ENCODE data around the gene POLR3E.
A peak's percentile ranks its signal among the peaks of the same experiment; 100 is the strongest.

The POLR3E gene

GRCh38 chr16:22373662-22374310 lies 76.6 kb downstream of the POLR3E start:
- FAIRE-seq (no peak), DNase-seq (ENCODE audit: insufficient read length) (peak; percentile 29)
- no peak for TF ChIP-seq TAF1 (IDR thresholded peaks at IDR 0.05; ENCODE audit: borderline replicate concordance, low read depth, low read length)
- TF ChIP-seq POLR2AphosphoS5 (IDR thresholded peaks at IDR 0.05; ENCODE audit: low read depth, low read length): no peak

GRCh38 chr16:22374311-22375116 lies 77.3 kb downstream of the POLR3E start, which contains the start of gene CDR2:
Gene CDR2, minus strand, starts transcription at chr16:22374619. Its CDS starts 310 bp downstream, at chr16:22374309.
- DNase-seq (ENCODE audit: insufficient read length) (peak; percentile 95), FAIRE-seq (peak; percentile 89)
- peak; percentile 61; the same call in 1 of the 2 replicates for TF ChIP-seq TAF1 (IDR thresholded peaks at IDR 0.05; ENCODE audit: borderline replicate concordance, low read depth, low read length)
- TF ChIP-seq POLR2A (IDR thresholded peaks at IDR 0.05; ENCODE audit: low read depth, low read length): peak; percentile 89
- TF ChIP-seq POLR2AphosphoS5 (IDR thresholded peaks at IDR 0.05; ENCODE audit: low read depth, low read length): peak; percentile 77; the same call in 1 of the 2 replicates

- no peak for FAIRE-seq
- no peak for DNase-seq (ENCODE audit: insufficient read length)
- no peak for TF ChIP-seq POLR2AphosphoS5 (IDR thresholded peaks at IDR 0.05; ENCODE audit: low read depth, low read length)
- no peak for TF ChIP-seq TAF1 (IDR thresholded peaks at IDR 0.05; ENCODE audit: borderline replicate concordance, low read depth, low read length)
- no peak for TF ChIP-seq POLR2A (IDR thresholded peaks at IDR 0.05; ENCODE audit: low read depth, low read length)
Observed at GRCh38 chr16:22375117-22375962, 78.1 kb downstream of the POLR3E start.

- FAIRE-seq (no peak), DNase-seq (ENCODE audit: insufficient read length) (no peak)
- TF ChIP-seq TAF1 (IDR thresholded peaks at IDR 0.05; ENCODE audit: borderline replicate concordance, low read depth, low read length): no peak
- TF ChIP-seq POLR2AphosphoS5 (IDR thresholded peaks at IDR 0.05; ENCODE audit: low read depth, low read length): no peak
- no peak for TF ChIP-seq POLR2A (IDR thresholded peaks at IDR 0.05; ENCODE audit: low read depth, low read length)
Observed at GRCh38 chr16:22375963-22376640, 78.9 kb downstream of the POLR3E start.

- DNase-seq (ENCODE audit: insufficient read length) (no peak), FAIRE-seq (no peak)
- TF ChIP-seq POLR2A (IDR thresholded peaks at IDR 0.05; ENCODE audit: low read depth, low read length): no peak
- TF ChIP-seq TAF1 (IDR thresholded peaks at IDR 0.05; ENCODE audit: borderline replicate concordance, low read depth, low read length): no peak
- TF ChIP-seq POLR2AphosphoS5 (IDR thresholded peaks at IDR 0.05; ENCODE audit: low read depth, low read length): no peak
Observed at GRCh38 chr16:22379656-22380055, 82.4 kb downstream of the POLR3E start.

GRCh38 chr16:22380529-22380928 lies 83.3 kb downstream of the POLR3E start:
- TF ChIP-seq TAF1 (IDR thresholded peaks at IDR 0.05; ENCODE audit: borderline replicate concordance, low read depth, low read length) (no peak), POLR2AphosphoS5 (IDR thresholded peaks at IDR 0.05; ENCODE audit: low read depth, low read length) (no peak), POLR2A (IDR thresholded peaks at IDR 0.05; ENCODE audit: low read depth, low read length) (no peak)
- FAIRE-seq (no peak), DNase-seq (ENCODE audit: insufficient read length) (no peak)

GRCh38 chr16:22381392-22381791 lies 84.2 kb downstream of the POLR3E start:
- TF ChIP-seq TAF1 (IDR thresholded peaks at IDR 0.05; ENCODE audit: borderline replicate concordance, low read depth, low read length) (no peak), POLR2A (IDR thresholded peaks at IDR 0.05; ENCODE audit: low read depth, low read length) (no peak), POLR2AphosphoS5 (IDR thresholded peaks at IDR 0.05; ENCODE audit: low read depth, low read length) (no peak)
- FAIRE-seq (no peak), DNase-seq (ENCODE audit: insufficient read length) (no peak)

- FAIRE-seq (no peak), DNase-seq (ENCODE audit: insufficient read length) (no peak)
- TF ChIP-seq POLR2A (IDR thresholded peaks at IDR 0.05; ENCODE audit: low read depth, low read length): no peak
- TF ChIP-seq TAF1 (IDR thresholded peaks at IDR 0.05; ENCODE audit: borderline replicate concordance, low read depth, low read length): no peak
- no peak for TF ChIP-seq POLR2AphosphoS5 (IDR thresholded peaks at IDR 0.05; ENCODE audit: low read depth, low read length)
Observed at GRCh38 chr16:22383827-22384226, 86.6 kb downstream of the POLR3E start.

Data from GM12892 (cell line).